ENCODE data around the gene CACNG3.

DNA sequence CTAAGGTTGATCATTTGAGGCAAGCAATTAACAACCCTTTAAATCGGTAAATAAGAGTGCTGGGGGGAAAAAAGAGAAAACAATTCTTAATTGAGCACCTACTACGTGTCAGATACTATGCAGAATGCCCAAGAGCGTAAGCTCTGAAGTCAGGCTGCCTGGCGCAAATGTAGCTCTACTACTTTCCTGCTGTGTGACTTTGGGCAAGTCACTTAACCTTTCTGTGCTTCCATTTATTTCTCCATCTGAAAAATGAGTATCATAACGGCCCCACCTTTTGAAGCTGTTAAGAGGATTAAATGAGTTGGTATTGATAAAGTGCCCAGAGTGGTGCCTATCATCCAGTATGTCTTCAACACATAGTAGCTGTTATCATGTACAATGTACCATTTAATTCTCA lies 102.0 kb downstream of the CACNG3 start:
- TF ChIP-seq GATA3 (IDR thresholded peaks at IDR 0.05; ENCODE audit: low read depth, low read length) (no peak), GATA2 (IDR thresholded peaks at IDR 0.05; ENCODE audit: low read depth, low read length) (no peak)

All from SH-SY5Y (cell line).